Type B pancreatic cell (in vitro differentiated cells): Measurements from ENCODE around the gene TMEM44. TPM values are rescaled to one million over a fixed set of nuclear protein-coding genes. Genes with fewer than 3 reads are reported as not detected.
"Not testable (repeated sequence)": the region's sequence is repeated elsewhere in the genome, so short reads cannot be mapped to it uniquely, and the experiment has no call there.

Experiments used
- DNase-seq: peaks from one replicate; pipeline ENCODE4 v3.0.0; 2021; ENCODE audit warnings: mixed read lengths; ENCODE audit not compliant: unreplicated experiment; ENCODE audit errors: extremely low spot score
- H3K27ac Mint-ChIP-seq: 2 replicates; pipeline ENCODE4 v1.8.0; 2021; ENCODE audit warnings: mild to moderate bottlenecking, mixed read lengths
- H3K27me3 Mint-ChIP-seq: 2 replicates; pipeline ENCODE4 v1.8.0; 2021; ENCODE audit warnings: mixed read lengths
- H3K36me3 Mint-ChIP-seq: 2 replicates; pipeline ENCODE4 v1.8.0; 2021; ENCODE audit warnings: mixed read lengths
- H3K4me1 Mint-ChIP-seq: one replicate; pipeline ENCODE4 v1.8.0; 2021; ENCODE audit warnings: mixed read lengths; ENCODE audit not compliant: unreplicated experiment
- H3K4me3 Mint-ChIP-seq: 2 replicates; pipeline ENCODE4 v1.8.0; 2021; ENCODE audit warnings: mild to moderate bottlenecking, mixed read lengths
- H3K9me3 Mint-ChIP-seq: 2 replicates; pipeline ENCODE4 v1.8.0; 2021; ENCODE audit warnings: mixed read lengths
- total RNA-seq: library from RNA; stranded (reverse); gene quantifications from 2 replicates; pipeline ENCODE4 v1.2.1, GENCODE V29; 2021; ENCODE audit warnings: low replicate concordance
- TF ChIP-seq, protein P1 (sequence below): fragments of 200-600 bp; sonication (generic); conservative IDR thresholded peaks from 2 replicates; pipeline ENCODE4 v1.5.0; 2021; ENCODE audit warnings: antibody characterized with exemption, mild to moderate bottlenecking

The TMEM44 gene
- total RNA-seq, 1 donor from 2014 or later, result 22.8 TPM

DNA sequence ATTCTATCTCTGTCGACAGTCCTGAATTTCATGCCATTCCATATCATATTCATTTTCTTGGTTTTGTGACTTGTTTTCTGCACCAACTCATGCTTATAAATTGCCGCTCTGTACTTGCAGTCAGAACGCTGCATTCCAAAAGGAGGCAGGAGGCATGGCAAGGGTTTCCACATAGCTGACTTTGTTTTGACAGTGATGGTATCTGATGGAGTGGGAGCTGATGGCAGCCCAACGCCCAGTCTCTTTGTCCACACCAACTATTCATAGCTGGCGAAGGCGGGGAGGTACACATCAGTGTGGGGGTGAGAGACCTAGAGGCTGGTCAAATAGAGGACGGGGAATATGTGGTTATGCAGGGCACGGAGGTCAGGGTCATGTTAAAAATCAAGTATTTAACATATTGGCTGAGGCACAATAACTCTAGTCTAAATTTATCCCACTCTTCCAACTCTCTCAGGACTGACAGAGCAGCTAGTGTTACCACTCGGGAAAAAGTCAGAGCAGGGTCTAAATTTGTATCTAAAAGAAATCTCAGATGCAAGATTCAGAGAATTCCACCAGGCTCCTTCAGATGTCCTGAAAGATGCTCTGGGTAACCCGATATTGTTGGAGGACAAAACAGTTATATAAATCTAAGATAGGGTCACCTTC is 78.6 kb downstream of the TMEM44 start:
- Mint-ChIP-seq H3K27ac (no peak overlapping the region), H3K36me3 (no peaks in the 10 kb centered on the region), H3K4me1 (peaks cover 20% of the 10 kb centered on the region), H3K9me3 (no peaks in the 10 kb centered on the region), H3K27me3 (no peaks in the 10 kb centered on the region), H3K4me3 (no peak overlapping the region)
- TF ChIP-seq, protein P1, sequence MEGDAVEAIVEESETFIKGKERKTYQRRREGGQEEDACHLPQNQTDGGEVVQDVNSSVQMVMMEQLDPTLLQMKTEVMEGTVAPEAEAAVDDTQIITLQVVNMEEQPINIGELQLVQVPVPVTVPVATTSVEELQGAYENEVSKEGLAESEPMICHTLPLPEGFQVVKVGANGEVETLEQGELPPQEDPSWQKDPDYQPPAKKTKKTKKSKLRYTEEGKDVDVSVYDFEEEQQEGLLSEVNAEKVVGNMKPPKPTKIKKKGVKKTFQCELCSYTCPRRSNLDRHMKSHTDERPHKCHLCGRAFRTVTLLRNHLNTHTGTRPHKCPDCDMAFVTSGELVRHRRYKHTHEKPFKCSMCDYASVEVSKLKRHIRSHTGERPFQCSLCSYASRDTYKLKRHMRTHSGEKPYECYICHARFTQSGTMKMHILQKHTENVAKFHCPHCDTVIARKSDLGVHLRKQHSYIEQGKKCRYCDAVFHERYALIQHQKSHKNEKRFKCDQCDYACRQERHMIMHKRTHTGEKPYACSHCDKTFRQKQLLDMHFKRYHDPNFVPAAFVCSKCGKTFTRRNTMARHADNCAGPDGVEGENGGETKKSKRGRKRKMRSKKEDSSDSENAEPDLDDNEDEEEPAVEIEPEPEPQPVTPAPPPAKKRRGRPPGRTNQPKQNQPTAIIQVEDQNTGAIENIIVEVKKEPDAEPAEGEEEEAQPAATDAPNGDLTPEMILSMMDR, result no peak
- DNase-seq, result no peak

DNA sequence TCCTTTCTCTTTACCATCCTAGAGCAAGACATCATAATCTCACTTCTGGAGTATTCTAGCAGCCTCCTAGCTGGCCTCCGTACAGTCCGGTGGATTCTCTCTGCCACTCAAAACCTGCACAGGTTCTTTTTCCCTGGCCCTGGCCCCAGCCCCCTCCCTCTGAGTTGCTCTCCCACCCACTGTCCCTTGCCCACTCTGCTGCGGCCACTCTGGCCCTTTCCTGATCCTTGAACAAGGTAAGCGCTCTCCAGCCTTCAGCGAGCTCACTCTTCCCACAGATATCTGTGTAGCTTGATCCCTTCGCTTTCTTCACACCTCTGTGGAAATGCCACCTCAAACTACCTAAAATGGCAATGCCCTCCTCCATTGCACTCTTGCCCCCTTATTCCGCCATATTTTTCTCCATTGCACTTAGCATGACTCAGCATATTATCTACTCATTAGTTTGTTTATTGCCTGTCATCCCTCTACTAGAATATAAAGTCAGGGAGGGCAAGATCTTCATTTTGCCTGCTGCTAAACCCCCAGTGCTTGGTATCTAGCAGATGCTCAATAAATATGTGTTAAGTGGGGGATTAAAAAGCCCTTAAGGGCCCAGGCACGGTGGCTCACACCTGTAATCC is 80.8 kb downstream of the TMEM44 start:
- Mint-ChIP-seq H3K9me3 (no peaks in the 10 kb centered on the region), H3K36me3 (no peaks in the 10 kb centered on the region), H3K4me1 (peaks cover 26% of the 10 kb centered on the region), H3K27ac (no peak overlapping the region), H3K27me3 (no peaks in the 10 kb centered on the region), H3K4me3 (no peak overlapping the region)
- no peak for DNase-seq
- TF ChIP-seq, protein P1, result no peak

DNA sequence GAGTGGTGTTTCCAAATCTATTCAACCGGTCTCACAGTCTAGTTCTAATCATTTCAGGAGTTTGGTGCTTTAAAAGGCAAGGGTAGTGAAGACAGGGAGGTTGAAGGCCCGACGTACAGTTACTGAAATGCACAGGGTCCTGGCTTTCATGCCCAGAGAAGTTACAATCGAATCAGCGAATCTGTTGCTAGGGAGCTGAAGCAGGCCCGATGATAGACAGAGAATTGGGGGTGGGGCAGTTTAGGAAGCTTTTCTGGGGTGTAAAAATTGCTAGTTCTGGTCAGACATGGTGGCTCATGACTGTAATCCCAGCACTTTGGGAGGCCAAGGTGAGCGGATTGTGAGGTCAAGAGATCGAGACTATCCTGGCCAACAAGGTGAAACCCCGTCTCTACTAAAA is 83.4 kb downstream of the TMEM44 start:
- Mint-ChIP-seq H3K4me3 (no peak overlapping the region), H3K27ac (no peak overlapping the region), H3K36me3 (no peaks in the 10 kb centered on the region), H3K27me3 (no peaks in the 10 kb centered on the region), H3K4me1 (peaks cover 18% of the 10 kb centered on the region), H3K9me3 (peaks cover 6% of the 10 kb centered on the region)
- DNase-seq, result no peak
- TF ChIP-seq, protein P1, result no peak

DNA sequence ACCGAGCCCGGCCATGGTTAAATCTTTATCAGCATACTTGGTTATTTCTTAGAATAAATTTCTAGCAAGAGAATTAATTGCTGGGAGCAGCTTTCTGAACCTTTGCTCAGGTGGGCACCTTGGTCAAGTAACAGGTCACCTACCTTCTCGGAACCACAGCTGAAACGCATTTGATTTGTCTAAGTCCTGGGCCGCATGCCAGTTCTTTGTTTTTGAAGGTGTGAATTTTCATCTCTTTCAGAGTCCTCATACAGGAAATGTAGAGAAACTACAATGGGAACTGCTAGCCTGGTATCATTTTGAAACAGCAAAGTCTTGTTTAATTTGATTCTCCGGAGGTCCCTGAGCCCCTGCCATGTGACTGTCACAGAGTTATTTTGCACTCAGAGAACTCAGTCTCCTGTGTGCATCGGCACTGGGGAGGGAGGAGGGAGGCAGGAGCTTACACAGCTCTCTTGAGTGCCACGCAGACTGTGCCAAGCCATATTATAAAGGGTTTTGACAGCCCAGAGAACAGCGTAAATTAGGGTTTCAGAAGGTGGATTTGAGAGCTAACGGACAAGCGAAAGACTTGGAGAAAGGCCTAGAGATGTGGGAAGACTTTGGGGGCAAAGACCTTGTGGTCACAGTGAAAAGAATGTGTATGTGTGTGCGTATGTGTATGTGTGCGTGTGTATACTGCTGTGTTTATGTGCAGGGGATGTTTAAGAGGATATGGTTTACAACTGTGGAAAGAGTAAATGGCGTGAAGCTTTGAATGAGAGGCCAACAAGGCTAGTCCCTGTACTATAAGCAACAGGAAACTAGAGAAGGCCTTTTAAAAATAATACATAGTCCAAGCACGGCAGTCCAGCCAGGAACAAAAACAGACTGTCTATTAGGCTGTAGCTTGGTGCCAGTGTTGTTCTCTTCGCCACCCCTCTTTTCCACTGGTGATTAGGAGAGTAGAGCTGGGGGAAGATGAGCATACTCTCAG is 84.6 kb downstream of the TMEM44 start:
- no peak overlapping the region for H3K27ac Mint-ChIP-seq
- H3K9me3 Mint-ChIP-seq, result peaks cover 6% of the 10 kb centered on the region
- H3K27me3 Mint-ChIP-seq, result no peaks in the 10 kb centered on the region
- peaks cover 13% of the 10 kb centered on the region for H3K4me1 Mint-ChIP-seq
- no peak overlapping the region for H3K4me3 Mint-ChIP-seq
- H3K36me3 Mint-ChIP-seq, result no peaks in the 10 kb centered on the region
- TF ChIP-seq, protein P1, result no peak
- no peak for DNase-seq

DNA sequence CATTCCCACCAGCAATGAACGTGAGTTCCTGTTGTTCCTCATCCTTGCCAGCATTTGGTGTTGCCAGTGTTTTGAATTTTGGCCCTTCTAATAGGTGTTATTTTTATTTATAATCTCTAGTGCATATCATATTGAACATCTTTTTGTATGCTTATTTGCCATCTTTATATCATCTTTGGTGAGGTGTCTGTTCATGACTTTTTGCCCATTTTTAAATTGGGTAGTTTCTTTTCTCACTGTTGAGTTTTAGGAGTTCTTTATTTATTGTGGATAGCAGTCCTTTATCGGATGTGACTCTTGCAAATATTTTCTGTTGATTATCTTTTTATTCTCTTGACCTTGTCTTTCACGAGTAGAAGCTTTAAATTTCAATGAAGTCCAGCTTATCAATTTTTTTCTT is 86.2 kb downstream of the TMEM44 start:
- Mint-ChIP-seq H3K27ac (no peak overlapping the region), H3K36me3 (no peaks in the 10 kb centered on the region), H3K27me3 (no peaks in the 10 kb centered on the region), H3K9me3 (peaks cover 6% of the 10 kb centered on the region), H3K4me3 (no peak overlapping the region), H3K4me1 (peaks cover 13% of the 10 kb centered on the region)
- no peak for DNase-seq
- TF ChIP-seq, protein P1, result no peak

DNA sequence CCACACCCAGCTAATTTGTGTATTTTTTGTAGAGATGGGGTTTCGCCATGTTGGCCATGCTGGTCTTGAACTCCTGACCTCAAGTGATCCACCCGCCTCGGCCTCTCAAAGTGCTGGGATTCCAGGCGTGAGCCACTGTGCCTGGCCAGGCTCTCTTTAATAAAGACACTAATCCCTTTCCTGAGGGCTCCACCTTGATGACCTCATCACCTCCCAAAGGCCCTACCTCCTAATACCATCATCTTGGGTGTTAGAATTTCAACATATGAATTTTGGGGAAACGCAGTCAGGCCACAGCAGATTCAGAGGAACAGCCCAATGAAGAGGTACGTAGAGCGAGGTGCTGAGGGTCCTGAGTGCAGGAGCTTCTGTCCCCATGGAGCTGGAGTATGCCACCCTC is 87.7 kb downstream of the TMEM44 start:
- H3K36me3 Mint-ChIP-seq, H3K4me3 Mint-ChIP-seq, H3K27me3 Mint-ChIP-seq, H3K9me3 Mint-ChIP-seq, DNase-seq, H3K27ac Mint-ChIP-seq: not testable (repeated sequence)
- peaks cover 12% of the 10 kb centered on the region for H3K4me1 Mint-ChIP-seq
